Left renal pelvis (tissue), 4 donors: ENCODE measurements around the gene SHROOM3. TPM values are rescaled to one million over a fixed set of nuclear protein-coding genes. Genes with fewer than 3 reads are reported as not detected.
"Not testable (repeated sequence)": the region's sequence is repeated elsewhere in the genome, so short reads cannot be mapped to it uniquely, and the experiment has no call there.

Experiments used
- DNase-seq, 4 donors: peaks; one replicate each; pipeline ENCODE4 v3.0.0-alpha.2; 2013; ENCODE audit warnings: low read depth in 4 of 4, low spot score in 3 of 4
- polyA plus RNA-seq, 4 donors: library from polyadenylated mRNA; unstranded; fragments of 120-200 nt; gene quantifications; one replicate each; pipeline ENCODE4 v1.2.1, GENCODE V29; 2013; ENCODE audit not compliant: insufficient read length in 4 of 4

The SHROOM3 gene
- 10 to 100 TPM; 24.2 to 37.8 (median 34.9) TPM for polyA plus RNA-seq

DNA sequence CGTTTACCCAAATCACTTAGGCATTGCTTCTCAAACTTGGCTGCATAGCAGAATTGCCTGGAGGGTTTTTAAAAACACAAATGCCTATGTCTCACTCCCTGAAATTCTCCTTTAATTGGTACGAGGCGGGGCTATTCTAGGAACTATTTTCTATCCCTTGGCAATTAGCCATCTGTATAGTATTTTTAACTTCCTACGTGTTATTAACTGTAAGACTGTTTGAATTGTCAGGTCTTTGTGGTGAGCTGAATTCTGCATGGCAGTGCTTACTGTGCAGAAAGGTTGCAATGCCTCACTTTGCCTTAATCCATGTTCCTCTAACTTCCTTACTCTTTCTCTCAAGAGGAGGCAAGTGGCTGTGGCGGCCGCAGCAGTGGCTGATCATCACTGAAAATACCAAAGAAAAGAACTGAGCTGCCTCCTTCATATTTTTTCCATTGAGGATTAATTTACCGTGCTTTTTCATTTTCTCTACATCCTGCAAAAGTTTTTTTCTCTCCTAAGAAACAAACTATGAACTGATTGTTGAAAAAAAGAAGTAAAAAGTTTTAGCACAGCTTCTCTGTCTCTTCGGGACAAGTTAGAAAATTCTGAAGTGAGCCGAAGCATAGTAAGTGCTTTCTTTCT, at the start of gene SHROOM3:
SHROOM3 (plus strand) TSS at position 329 of the 627 bp plus-strand sequence. CDS start 824 bp downstream, outside the sequence.
- DNase-seq, result no peak

DNA sequence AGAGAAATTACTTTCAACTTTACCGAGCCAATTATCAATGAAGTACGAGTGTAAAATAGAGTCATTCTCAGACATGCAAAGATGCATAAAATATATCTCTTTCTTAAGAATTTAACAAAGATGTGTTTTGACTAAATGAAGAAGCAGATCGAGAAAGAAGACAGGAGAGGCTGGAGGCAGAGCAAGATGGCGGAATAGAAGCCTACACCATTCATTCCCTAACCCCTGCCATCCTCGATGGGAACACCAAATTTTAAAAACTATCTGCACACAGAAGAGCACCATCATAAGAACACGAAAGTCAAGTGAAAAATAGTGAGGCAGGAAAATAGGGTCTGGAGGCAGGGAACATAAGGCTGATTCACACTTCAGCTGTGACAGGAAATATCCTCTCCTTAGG, 49.1 kb upstream of the SHROOM3 start:
- no peak for DNase-seq

- DNase-seq, result no peak
Observed at GRCh38 chr4:76386566-76387305, 48.3 kb upstream of the SHROOM3 start.

DNA sequence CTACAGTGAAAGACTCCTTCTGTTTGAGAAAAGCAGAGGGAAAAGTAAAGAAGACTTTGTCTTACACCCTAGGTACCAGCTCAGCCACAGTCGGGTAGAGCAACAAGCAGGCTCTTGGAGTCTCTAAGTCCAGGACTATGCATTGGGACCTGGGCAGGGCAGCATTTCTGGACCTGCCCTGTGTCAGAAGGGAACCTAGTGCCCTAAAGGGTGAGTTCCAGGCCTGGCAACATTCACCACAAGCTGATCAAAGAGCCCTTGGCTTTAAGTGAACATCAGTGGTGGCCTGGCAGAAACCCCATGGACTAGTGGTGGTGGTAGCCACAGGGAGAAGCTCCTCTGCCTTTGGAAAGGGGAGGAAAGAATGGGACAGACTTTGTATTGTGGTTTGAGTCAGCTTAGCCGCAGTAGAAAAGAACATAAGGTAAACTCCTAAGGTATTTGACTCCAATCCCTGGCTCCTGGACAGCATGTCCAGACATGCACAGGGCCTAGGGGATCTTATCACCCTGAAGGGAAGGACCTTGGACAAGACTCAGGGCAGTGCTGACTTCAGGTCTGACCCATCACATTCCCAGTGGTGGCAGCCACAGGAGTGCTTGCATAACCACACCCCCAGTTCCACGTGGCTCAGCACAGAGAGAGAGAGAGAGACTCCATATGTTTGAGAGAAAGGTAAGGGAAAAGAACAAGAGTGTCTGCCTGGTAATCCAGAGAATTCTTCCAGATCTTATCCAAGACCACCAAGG, 46.7 kb upstream of the SHROOM3 start:
- no peak for DNase-seq

DNA sequence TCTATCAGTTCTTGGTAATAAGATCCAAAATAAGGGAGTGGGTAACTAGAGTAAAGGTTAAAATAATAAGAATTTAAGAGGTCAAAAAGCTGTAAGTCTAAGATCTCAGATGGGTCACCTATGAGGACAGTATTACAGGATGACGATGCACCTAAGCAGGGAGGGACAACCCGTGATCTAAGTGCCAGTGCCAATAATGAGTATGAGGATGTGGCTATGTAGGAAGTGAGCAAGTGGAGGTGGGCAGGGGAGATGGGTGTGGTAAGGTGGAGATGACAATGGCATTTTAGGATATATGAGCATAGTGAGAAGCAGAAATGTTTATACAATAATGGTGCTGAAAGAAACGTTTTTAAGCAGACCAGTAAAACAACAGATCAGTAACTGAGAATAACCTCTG, 33.4 kb upstream of the SHROOM3 start:
- no peak for DNase-seq

- DNase-seq, result no peak
Observed at GRCh38 chr4:76406081-76406480, 28.9 kb upstream of the SHROOM3 start.

DNA sequence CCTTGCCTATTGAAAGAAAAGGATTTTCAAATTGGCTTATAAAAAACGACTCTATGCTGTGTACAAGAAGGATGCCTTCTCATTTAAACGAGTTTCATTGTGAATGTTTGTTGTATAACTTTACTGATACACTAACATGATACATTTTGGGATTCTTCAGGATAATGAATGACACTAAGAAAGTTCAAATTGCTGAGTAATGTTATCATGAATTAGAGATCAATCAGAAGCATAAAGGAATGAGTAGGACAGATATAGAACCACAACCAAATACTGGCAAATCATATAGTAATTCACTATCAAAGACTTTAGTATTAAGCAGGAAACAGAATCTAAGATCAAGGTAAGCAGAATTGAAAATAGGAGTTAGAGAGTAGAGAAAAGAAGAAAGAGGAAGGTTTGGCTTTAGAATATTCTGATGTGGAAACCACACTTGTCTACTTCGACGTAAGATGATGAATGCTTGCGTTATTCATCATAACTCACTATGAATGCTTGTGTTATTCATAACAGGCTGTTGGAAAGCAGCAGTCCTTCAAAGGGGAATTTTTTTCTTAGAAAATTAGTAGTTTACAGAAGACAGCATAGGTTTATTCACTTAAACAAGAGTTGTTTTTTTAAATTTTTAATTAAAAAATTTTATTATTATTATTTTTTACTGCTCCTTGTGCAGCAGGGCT, 27.4 kb upstream of the SHROOM3 start:
- no peak for DNase-seq

- no peak for DNase-seq
Observed at GRCh38 chr4:76410636-76411035, 24.4 kb upstream of the SHROOM3 start.

GRCh38 chr4:76420188-76420761, 14.8 kb upstream of the SHROOM3 start:
- no peak for DNase-seq

GRCh38 chr4:76420762-76421581, 14.1 kb upstream of the SHROOM3 start, which contains the start of gene CCDC158:
Gene CCDC158, minus strand, starts transcription at chr4:76421141. Its CDS starts 17,934 bp downstream, at chr4:76403207.
- no peak for DNase-seq

DNA sequence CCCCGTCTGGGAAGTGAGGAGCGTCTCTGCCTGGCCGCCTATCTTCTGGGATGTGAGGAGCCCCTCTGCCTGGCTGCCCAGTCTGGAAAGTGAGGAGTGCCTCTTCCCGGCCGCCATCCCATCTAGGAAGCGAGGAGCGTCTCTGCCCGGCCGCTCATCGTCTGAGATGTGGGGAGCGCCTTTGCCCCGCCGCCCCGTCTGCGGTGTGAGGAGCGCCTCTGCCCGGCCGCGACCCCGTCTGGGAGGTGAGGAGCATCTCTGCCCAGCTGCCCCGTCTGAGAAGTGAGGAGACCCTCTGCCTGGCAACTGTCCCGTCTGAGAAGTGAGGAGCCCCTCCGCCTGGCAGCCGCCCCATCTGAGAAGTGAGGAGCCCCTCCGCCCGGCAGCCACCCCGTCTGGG, 11.9 kb upstream of the SHROOM3 start:
- DNase-seq, result not testable (repeated sequence)

DNA sequence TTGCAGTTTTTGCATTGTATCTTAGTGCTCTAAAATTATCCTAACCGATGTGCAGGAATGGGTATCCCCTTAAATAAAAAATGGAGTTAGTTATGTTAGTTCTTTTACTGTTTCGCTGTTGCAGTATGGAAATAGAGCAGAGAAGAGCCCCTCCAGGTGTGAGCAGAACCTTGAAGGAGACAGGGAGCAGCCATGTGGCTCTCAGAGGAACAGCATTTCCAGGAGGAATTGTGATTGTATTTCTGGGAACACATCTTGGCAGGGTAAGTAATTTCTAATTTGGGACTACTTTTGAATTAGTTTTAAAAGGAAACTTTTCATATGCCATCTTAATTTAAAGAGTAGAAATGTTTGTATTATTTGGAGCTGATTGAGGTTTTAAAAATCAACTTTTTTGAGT, 8.8 kb upstream of the SHROOM3 start:
- DNase-seq, result no peak

DNA sequence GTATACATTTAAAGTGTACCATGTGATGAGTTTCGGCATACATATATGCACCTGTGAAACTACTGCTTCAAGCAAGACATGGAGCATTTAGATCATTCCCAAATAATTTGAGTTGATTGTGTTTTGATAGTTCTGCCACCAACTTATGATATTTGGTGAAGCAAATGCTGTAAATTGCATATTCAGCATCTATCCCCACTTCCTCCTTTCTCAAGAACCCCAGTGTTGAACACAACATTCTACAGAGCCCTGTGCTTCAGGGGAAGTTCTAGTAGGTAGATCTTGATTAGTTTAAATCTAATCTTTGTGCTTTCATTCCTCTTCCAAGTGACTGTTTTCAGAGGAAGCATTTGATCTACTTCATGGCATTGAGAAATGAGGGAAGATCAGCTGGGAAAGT, 5.4 kb upstream of the SHROOM3 start:
- DNase-seq, result no peak

GRCh38 chr4:76430519-76431388, 4.3 kb upstream of the SHROOM3 start:
- DNase-seq, result no peak

GRCh38 chr4:76435528-76436319, 695 bp downstream of the SHROOM3 start:
- DNase-seq, result no peak

DNA sequence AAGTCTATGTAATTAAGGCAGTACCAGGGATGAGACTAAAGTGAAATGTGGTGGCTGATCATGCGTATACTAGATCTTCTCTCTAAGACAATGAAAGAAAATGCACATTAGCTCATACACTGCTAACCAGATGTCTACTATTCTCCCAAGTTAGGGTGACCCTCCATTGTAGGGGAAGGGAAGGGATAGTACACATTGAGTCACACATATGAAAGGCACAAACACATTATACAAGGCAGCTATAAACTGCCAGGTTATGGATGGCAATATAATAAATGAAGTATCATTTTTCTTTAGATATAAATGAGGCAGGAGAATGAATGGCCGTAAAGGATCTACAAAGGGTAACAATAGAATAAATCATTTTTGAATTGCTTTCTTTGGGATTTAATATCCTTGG, 4.5 kb downstream of the SHROOM3 start:
- DNase-seq, result no peak

DNA sequence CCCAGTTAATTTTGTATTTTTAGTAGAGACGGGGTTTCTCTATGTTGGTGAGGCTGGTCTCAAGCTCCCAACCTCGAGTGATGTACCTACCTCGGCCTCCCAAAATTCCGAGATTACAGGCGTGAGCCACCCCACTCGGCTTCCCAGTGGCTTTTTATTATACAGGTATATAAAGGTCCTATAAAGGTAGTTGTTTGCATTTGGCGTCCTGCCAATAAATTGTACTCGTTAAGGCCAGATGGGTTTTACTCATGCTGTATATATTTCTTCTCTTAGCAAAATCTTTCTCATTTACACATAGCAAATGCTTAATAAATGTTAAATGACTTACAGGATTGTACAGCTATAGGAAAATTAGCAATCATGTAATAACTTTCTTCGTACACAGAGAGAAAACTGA, 6.9 kb downstream of the SHROOM3 start:
- DNase-seq, result no peak

DNA sequence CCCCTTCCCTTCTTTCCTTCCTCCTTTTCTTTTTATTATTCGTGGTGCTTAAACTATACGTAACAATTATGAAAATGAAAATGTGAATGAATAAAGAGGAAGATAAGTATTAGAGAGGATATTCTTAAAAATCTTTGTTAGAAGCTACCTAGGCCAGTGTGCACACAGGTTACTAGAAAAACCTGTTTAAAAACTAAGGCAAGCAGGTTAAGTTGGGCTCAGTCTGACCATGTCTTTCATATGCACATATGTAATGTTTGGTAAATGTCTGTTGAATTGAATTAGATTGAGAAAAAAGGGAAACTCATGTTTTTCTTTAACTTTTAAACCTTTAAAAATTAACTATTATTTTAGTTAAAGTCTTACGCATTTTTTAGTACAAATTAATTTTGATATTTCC, 7.8 kb downstream of the SHROOM3 start:
- DNase-seq, result no peak
